Bronchial epithelial cell (primary cell): ENCODE results near the gene ASB12. TPM values are rescaled to one million over a fixed set of nuclear protein-coding genes. Genes with fewer than 3 reads are reported as not detected.

Experiments used
- DNase-seq: peaks from one replicate; pipeline ENCODE4 v3.0.0-alpha.2; 2010; ENCODE audit warnings: low read depth
- FAIRE-seq: peaks from 2 replicates; lab custom pipeline; 2011; peaks lifted over from hg19 to GRCh38; lab: Jason Lieb, UNC
- H3K27me3 ChIP-seq: 2 replicates; pipeline ENCODE4 v1.5.1; 2011; ENCODE audit warnings: low read length; ENCODE audit not compliant: control insufficient read depth, insufficient read depth
- H3K36me3 ChIP-seq: 2 replicates; pipeline ENCODE4 v1.5.1; 2011; ENCODE audit warnings: low read length; ENCODE audit not compliant: control insufficient read depth, insufficient read depth
- H3K4me3 ChIP-seq: 2 replicates; pipeline ENCODE4 v1.5.1; 2011; ENCODE audit warnings: mild to moderate bottlenecking, low read depth, low read length, control low read depth
- CTCF ChIP-seq: IDR thresholded peaks from 2 replicates; pipeline ENCODE4 v1.5.1; 2011; ENCODE audit warnings: mild to moderate bottlenecking, moderate library complexity, low read length, control low read depth, inconsistent platforms; ENCODE audit not compliant: insufficient read depth, severe bottlenecking
- total RNA-seq: library from RNA; depleted of rRNA; stranded (reverse); fragments of >200 nt; gene quantifications from 2 replicates; pipeline ENCODE4 v1.2.1, GENCODE V29; 2014

The ASB12 gene
- total RNA-seq, 1 donor from 2014 or later = not detected

DNA sequence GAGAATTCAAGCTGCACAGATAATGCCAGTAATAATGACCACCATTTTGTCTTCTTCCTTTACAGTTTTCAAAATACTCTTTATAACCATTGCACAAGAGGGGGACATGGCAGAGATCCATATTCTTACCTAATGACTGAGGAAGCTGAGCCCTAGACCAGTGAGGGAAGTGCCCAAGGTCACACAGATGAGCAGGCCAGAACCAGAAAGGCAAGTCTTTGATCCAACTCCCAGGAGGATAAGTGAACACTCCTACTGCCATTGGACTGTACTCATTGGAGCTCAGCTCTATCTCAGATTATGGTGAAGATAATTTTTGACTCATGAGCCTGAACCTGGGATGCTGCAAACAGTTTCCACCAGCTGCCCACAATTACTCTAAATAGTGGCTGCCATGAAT, 53.5 kb downstream of the ASB12 start:
- H3K36me3 ChIP-seq = no peaks in the 10 kb centered on the region
- no peak for TF ChIP-seq CTCF
- FAIRE-seq = no peak
- peak; percentile 0 for DNase-seq
- H3K4me3 ChIP-seq = no peak overlapping the region
- no peaks in the 10 kb centered on the region for H3K27me3 ChIP-seq

Other genes with a start within 250 kb of the ASB12 start
- gene AMER1, start 24.9 kb downstream of the ASB12 start, total RNA-seq = 1.5 and 1.6 TPM in 2 replicates
- 1.3 and 3.1 TPM in 2 replicates for gene MTMR8, start 164.8 kb upstream of the ASB12 start, total RNA-seq